Skeletal muscle tissue (tissue), 4 donors: ENCODE data around the gene SHROOM3. TPM values are rescaled to one million over a fixed set of nuclear protein-coding genes. Genes with fewer than 3 reads are reported as not detected.

ENCODE experiments used
- H3K27ac ChIP-seq: one replicate; pipeline ENCODE4 v1.7.0; 2013; ENCODE audit warnings: mild to moderate bottlenecking, low read depth, low read length, inconsistent platforms
- H3K27me3 ChIP-seq, 3 donors: one replicate each; pipeline ENCODE4 v1.7.0; 2013; ENCODE audit warnings: low read length in 3 of 3; ENCODE audit not compliant: control insufficient read depth in 3 of 3, insufficient read depth in 3 of 3
- H3K36me3 ChIP-seq, 3 donors: one replicate each; pipeline ENCODE4 v1.7.0; 2013; ENCODE audit warnings: low read length in 3 of 3; ENCODE audit not compliant: control insufficient read depth in 3 of 3, insufficient read depth in 3 of 3
- H3K4me1 ChIP-seq, 3 donors: one replicate each; pipeline ENCODE4 v1.7.0; 2013; ENCODE audit warnings: low read length in 3 of 3, mild to moderate bottlenecking in 3 of 3; ENCODE audit not compliant: control insufficient read depth in 3 of 3, insufficient read depth in 3 of 3
- H3K4me3 ChIP-seq, 3 donors: one replicate each; pipeline ENCODE4 v1.7.0; 2013; ENCODE audit warnings: low read length in 3 of 3
- H3K9ac ChIP-seq, 3 donors: one replicate each; pipeline ENCODE4 v1.7.0; 2013; ENCODE audit warnings: low read length in 3 of 3, mild to moderate bottlenecking in 3 of 3, moderate library complexity in 2 of 3, low read depth in 1 of 3
- H3K9me3 ChIP-seq, 3 donors: one replicate each; pipeline ENCODE4 v1.7.0; 2013; ENCODE audit warnings: low read length in 3 of 3; ENCODE audit not compliant: control insufficient read depth in 3 of 3
- total RNA-seq: library from RNA; depleted of rRNA; stranded (reverse); fragments of >200 nt; gene quantifications from one replicate; pipeline ENCODE4 v1.2.3, GENCODE V29; 2014
- donor health status: Osteomylitis.

The SHROOM3 gene
- total RNA-seq, 1 donor from 2014 or later = 21.4 TPM

DNA sequence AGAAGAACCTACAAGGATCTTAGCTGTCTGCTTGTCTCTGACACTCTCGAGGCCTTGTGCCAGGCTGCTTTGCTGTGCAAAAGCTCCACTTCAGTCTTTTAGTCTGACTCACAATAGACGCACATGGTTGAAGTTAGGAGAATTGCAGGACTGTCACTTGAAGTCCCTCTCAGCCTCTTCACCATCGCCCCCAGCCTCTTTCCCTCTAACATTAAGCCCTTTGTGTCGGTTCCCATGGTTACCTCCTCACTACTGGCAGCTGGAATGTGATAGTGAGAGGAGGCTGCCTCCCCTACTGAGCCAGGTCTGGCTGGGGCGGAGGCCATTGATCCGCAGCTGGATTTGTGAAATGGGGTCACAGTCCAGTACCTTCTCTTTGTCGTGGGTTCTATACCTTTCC, 261.1 kb downstream of the SHROOM3 start:
- no peak overlapping the region for H3K9ac ChIP-seq
- no peak overlapping the region for H3K4me3 ChIP-seq
- no peaks in the 10 kb centered on the region for H3K9me3 ChIP-seq
- peaks cover 9 to 13% (median 12%) of the 10 kb centered on the region in 3 donors for H3K27me3 ChIP-seq
- H3K36me3 ChIP-seq = no peaks in the 10 kb centered on the region
- H3K27ac ChIP-seq = no peak overlapping the region
- no peaks in the 10 kb centered on the region for H3K4me1 ChIP-seq

GRCh38 chr4:76697129-76697803, 262.2 kb downstream of the SHROOM3 start:
- no peak overlapping the region for H3K4me3 ChIP-seq
- no peak overlapping the region for H3K9ac ChIP-seq
- H3K36me3 ChIP-seq = no peaks in the 10 kb centered on the region
- H3K27ac ChIP-seq = no peak overlapping the region
- H3K9me3 ChIP-seq = no peaks in the 10 kb centered on the region
- no peaks in the 10 kb centered on the region for H3K4me1 ChIP-seq
- H3K27me3 ChIP-seq = peaks cover 4 to 7% (median 6%) of the 10 kb centered on the region in 3 donors

- H3K27ac ChIP-seq = no peak overlapping the region
Observed at GRCh38 chr4:76698141-76698540, 263.1 kb downstream of the SHROOM3 start.

GRCh38 chr4:76699751-76700310, 264.8 kb downstream of the SHROOM3 start:
- no peaks in the 10 kb centered on the region for H3K4me1 ChIP-seq
- H3K27ac ChIP-seq = no peak overlapping the region
- H3K9me3 ChIP-seq = no peaks in the 10 kb centered on the region
- H3K27me3 ChIP-seq = peaks cover 0 to 6% (median 4%) of the 10 kb centered on the region in 3 donors
- H3K9ac ChIP-seq = no peak overlapping the region
- no peak overlapping the region for H3K4me3 ChIP-seq
- H3K36me3 ChIP-seq = no peaks in the 10 kb centered on the region

More at GRCh38 chr4:76698141-76698540, 263.1 kb downstream of the SHROOM3 start:
- peaks cover 0 to 7% (median 4%) of the 10 kb centered on the region in 3 donors for H3K27me3 ChIP-seq
- no peak overlapping the region for H3K9ac ChIP-seq
- no peaks in the 10 kb centered on the region for H3K4me1 ChIP-seq
- no peaks in the 10 kb centered on the region for H3K9me3 ChIP-seq
- H3K36me3 ChIP-seq = no peaks in the 10 kb centered on the region
- no peak overlapping the region for H3K4me3 ChIP-seq

DNA sequence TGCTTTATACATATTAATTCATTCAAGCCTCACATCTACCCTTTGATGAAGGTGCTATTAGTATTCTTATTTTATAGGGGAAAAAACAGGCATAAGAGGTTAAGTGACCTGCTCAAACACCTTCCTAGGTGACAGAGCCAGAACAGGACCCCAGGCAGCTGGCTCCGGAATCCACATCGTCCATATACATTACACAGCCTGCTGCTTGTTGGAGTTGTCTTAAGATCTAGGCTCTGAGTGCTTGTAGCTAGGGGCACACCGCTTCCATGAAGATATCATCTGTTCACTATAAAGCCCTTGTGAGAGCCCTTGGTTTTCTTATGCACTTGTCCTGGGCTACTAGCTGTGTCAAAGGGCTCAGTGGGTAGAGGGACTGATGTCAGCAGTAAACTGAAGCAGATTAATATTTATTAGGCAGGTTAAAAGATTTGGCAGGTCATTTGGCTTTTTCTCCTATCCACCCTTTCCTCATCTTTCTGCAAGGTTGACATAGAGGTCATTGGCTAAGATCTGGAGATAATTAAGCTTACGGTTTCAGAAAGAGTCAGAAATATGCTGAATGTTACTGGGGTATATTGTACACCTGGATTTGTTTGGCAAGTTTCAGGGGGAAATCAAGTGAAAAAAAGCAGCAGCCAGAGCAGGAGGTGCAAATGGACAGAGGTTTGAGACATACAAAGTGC, 267.6 kb downstream of the SHROOM3 start:
- no peak overlapping the region for H3K4me3 ChIP-seq
- no peaks in the 10 kb centered on the region for H3K4me1 ChIP-seq
- H3K27me3 ChIP-seq = no peaks in the 10 kb centered on the region
- H3K9ac ChIP-seq = no peak overlapping the region
- no peak overlapping the region for H3K27ac ChIP-seq
- no peaks in the 10 kb centered on the region for H3K36me3 ChIP-seq
- H3K9me3 ChIP-seq = no peaks in the 10 kb centered on the region

DNA sequence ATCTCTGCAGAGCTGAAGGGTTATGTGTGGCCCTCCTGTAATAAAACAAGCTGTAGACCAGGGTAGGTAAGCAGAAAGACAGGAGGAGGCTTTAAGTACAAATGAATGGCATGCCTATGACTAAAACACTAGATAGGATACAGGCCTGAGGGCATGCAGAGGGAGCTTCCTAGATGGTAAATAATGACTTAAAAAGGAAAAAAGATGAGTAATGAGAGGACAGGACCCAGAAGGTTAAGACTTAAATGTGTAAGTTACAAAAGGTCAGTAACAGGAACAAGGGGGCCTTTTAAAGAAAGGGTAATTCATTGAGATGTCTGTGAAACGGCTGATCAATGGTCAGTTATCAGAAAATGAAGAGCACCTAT, 268.1 kb downstream of the SHROOM3 start:
- no peak overlapping the region for H3K27ac ChIP-seq
- H3K4me1 ChIP-seq = no peaks in the 10 kb centered on the region
- H3K9ac ChIP-seq = no peak overlapping the region
- H3K36me3 ChIP-seq = no peaks in the 10 kb centered on the region
- no peaks in the 10 kb centered on the region for H3K9me3 ChIP-seq
- H3K27me3 ChIP-seq = no peaks in the 10 kb centered on the region
- H3K4me3 ChIP-seq = no peak overlapping the region

GRCh38 chr4:76703676-76704075, 268.6 kb downstream of the SHROOM3 start:
- H3K9ac ChIP-seq = no peak overlapping the region

GRCh38 chr4:76704133-76704881, 269.3 kb downstream of the SHROOM3 start:
- Histone ChIP-seq H3K4me1 (no peaks in the 10 kb centered on the region), H3K9ac (no peak overlapping the region), H3K27ac (no peak overlapping the region)

More at GRCh38 chr4:76703676-76704075, 268.6 kb downstream of the SHROOM3 start:
- no peaks in the 10 kb centered on the region for H3K4me1 ChIP-seq
- no peaks in the 10 kb centered on the region for H3K27me3 ChIP-seq
- no peak overlapping the region for H3K27ac ChIP-seq
- no peak overlapping the region for H3K4me3 ChIP-seq
- no peaks in the 10 kb centered on the region for H3K9me3 ChIP-seq
- H3K36me3 ChIP-seq = no peaks in the 10 kb centered on the region

GRCh38 chr4:76705472-76705871, 270.4 kb downstream of the SHROOM3 start:
- H3K4me3 ChIP-seq = no peak overlapping the region
- no peaks in the 10 kb centered on the region for H3K36me3 ChIP-seq
- no peaks in the 10 kb centered on the region for H3K4me1 ChIP-seq
- no peaks in the 10 kb centered on the region for H3K27me3 ChIP-seq
- H3K27ac ChIP-seq = no peak overlapping the region
- H3K9me3 ChIP-seq = no peaks in the 10 kb centered on the region
- no peak overlapping the region for H3K9ac ChIP-seq

More at GRCh38 chr4:76704133-76704881, 269.3 kb downstream of the SHROOM3 start:
- Histone ChIP-seq H3K36me3 (no peaks in the 10 kb centered on the region), H3K4me3 (no peak overlapping the region), H3K9me3 (no peaks in the 10 kb centered on the region), H3K27me3 (no peaks in the 10 kb centered on the region)
